ENCODE results near the gene MYO3B.

- TF ChIP-seq CTCF (IDR thresholded peaks at IDR 0.05) (no peak), USF2 (IDR thresholded peaks at IDR 0.05) (no peak), REST (IDR thresholded peaks at IDR 0.05) (no peak), FOXS1 (CRISPR knock-in tag; IDR thresholded peaks at IDR 0.05) (no peak), RNF2 (IDR thresholded peaks at IDR 0.05; ENCODE audit: borderline replicate concordance, low read depth) (no peak), PBX3 (IDR thresholded peaks at IDR 0.05) (no peak), MAFK (IDR thresholded peaks at IDR 0.05; ENCODE audit: partially characterized antibody) (no peak), POLR2A (IDR thresholded peaks at IDR 0.05; ENCODE audit: low read length) (no peak)
Measured at GRCh38 chr2:170345607-170346006, 167.7 kb downstream of the MYO3B start.
